ENCODE measurements around the gene RAB6B.

The RAB6B gene

GRCh38 chr3:133881939-133882825 lies 13.5 kb downstream of the RAB6B start:
- TF ChIP-seq ZNF654 (tag by site-specific recombination; IDR thresholded peaks at IDR 0.05; ENCODE audit: low read depth): no peak
- ChIA-PET CTCF (interaction anchor here (0.5 kb wide), 1 partner anchor 1988 kb away, joined by 5 read pairs; no protein-coding TSS in a partner anchor), POLR2A (no interaction called here)

DNA sequence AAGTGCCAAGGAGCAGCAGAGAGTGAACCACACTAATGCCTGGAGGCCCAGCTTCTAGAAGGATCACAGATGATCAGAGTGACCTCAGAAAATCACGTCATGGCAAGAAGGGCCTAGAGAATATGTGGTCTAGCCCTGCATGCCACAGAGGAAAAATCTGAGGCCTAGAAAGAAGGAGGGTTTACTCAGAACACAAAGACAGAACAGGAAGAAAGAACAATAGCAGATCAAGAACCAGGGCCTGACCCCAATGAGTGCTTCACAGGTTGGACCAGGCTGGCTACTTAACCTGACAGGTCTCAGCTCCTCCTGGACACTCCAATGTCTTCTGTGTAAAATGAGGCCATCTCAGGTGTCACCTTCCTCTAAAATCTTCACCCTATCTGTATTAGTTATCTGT lies 14.2 kb downstream of the RAB6B start:
- CTCF ChIA-PET: no interaction called here
- TF ChIP-seq SETDB1 (IDR thresholded peaks at IDR 0.05; ENCODE audit: insufficient read length, low read length) (no peak), ZNF266 (tag by site-specific recombination; IDR thresholded peaks at IDR 0.05; ENCODE audit: low read depth) (no peak), WT1 (tag by site-specific recombination; IDR thresholded peaks at IDR 0.05) (no peak), ZNF341 (tag by site-specific recombination; IDR thresholded peaks at IDR 0.05; ENCODE audit: low read depth) (no peak), ZFHX2 (tag by site-specific recombination; conservative IDR thresholded peaks at IDR 0.05) (no peak), ZNF555 (tag by site-specific recombination; conservative IDR thresholded peaks at IDR 0.05) (no peak), ZNF488 (tag by site-specific recombination; IDR thresholded peaks at IDR 0.05) (no peak), ZNF76 (tag by site-specific recombination; IDR thresholded peaks at IDR 0.05; ENCODE audit: borderline replicate concordance, low read depth) (no peak)
- TF ChIP-seq, protein P1, sequence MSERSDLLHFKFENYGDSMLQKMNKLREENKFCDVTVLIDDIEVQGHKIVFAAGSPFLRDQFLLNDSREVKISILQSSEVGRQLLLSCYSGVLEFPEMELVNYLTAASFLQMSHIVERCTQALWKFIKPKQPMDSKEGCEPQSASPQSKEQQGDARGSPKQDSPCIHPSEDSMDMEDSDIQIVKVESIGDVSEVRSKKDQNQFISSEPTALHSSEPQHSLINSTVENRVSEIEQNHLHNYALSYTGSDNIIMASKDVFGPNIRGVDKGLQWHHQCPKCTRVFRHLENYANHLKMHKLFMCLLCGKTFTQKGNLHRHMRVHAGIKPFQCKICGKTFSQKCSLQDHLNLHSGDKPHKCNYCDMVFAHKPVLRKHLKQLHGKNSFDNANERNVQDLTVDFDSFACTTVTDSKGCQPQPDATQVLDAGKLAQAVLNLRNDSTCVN (tag by site-specific recombination; optimal IDR thresholded peaks at IDR 0.05): no peak
- TF ChIP-seq, protein P2, sequence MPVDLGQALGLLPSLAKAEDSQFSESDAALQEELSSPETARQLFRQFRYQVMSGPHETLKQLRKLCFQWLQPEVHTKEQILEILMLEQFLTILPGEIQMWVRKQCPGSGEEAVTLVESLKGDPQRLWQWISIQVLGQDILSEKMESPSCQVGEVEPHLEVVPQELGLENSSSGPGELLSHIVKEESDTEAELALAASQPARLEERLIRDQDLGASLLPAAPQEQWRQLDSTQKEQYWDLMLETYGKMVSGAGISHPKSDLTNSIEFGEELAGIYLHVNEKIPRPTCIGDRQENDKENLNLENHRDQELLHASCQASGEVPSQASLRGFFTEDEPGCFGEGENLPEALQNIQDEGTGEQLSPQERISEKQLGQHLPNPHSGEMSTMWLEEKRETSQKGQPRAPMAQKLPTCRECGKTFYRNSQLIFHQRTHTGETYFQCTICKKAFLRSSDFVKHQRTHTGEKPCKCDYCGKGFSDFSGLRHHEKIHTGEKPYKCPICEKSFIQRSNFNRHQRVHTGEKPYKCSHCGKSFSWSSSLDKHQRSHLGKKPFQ (tag by site-specific recombination; IDR thresholded peaks at IDR 0.05): no peak
- Histone ChIP-seq H3K36me3 (ENCODE audit: control insufficient read depth in 2 of 2, insufficient read depth in 1 of 2, low read length in 2 of 2) (peaks cover 0 to 9% of the 10 kb centered on the region in 2 experiments; a peak in 1 of 3 replicates), H3K4me1 (ENCODE audit: control insufficient read depth, insufficient read depth, low read length) (no peaks in the 10 kb centered on the region), H3K9me3 (ENCODE audit: control insufficient read depth, insufficient read depth, low read depth, low read length) (no peaks in the 10 kb centered on the region), H3K27ac (ENCODE audit: extremely low read depth, low read depth, low read length) (no peak overlapping the region), H3K4me3 (ENCODE audit: low read depth, low read length) (no peak overlapping the region)
- POLR2A ChIA-PET: no interaction called here

More at GRCh38 chr3:133881939-133882825, 13.5 kb downstream of the RAB6B start:
- Histone ChIP-seq H3K36me3 (ENCODE audit: control insufficient read depth in 2 of 2, insufficient read depth in 1 of 2, low read length in 2 of 2) (peaks cover 0 to 9% of the 10 kb centered on the region in 2 experiments; a peak in 1 of 3 replicates), H3K27ac (ENCODE audit: extremely low read depth, low read depth, low read length) (no peak overlapping the region), H3K4me1 (ENCODE audit: control insufficient read depth, insufficient read depth, low read length) (no peaks in the 10 kb centered on the region), H3K9me3 (ENCODE audit: control insufficient read depth, insufficient read depth, low read depth, low read length) (no peaks in the 10 kb centered on the region), H3K4me3 (ENCODE audit: low read depth, low read length) (no peak overlapping the region)

DNA sequence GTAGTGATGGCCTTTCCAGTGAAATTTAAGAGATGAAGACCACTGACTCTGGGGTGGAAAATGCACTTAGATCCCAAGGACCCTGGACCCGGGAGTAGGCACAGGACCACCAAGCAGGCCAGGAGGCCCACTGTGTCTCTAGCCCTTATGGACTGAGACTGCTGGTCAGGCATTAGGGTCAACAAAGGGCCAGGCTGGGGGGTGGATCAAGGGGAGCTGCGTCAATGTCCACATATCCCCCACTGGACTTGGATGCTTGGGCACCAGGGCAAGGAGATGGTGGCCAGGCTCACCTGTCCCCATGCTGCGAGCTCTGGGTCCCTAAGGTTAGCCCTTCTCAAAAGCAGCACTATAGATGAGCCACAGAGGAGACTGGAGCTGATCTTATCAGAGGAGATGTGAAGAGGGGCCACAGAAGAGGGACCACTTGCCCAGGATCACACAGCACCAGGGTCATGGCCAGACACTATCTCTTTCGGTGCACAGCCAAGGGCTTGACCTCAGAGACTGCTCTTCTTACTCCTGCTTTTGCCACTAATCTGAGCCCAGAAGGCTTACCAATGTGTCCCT lies 14.7 kb downstream of the RAB6B start:
- ChIA-PET CTCF (no interaction called here), POLR2A (no interaction called here)
- H3K27ac ChIP-seq (ENCODE audit: extremely low read depth, low read depth, low read length): no peak overlapping the region
- H3K36me3 ChIP-seq (ENCODE audit: control insufficient read depth in 2 of 2, insufficient read depth in 1 of 2, low read length in 2 of 2): peaks cover 0 to 9% of the 10 kb centered on the region in 2 experiments; a peak in 1 of 3 replicates
- no peaks in the 10 kb centered on the region for H3K9me3 ChIP-seq (ENCODE audit: control insufficient read depth, insufficient read depth, low read depth, low read length)
- TF ChIP-seq SETDB1 (IDR thresholded peaks at IDR 0.05; ENCODE audit: insufficient read length, low read length): no peak
- TF ChIP-seq ZNF48 (tag by site-specific recombination; IDR thresholded peaks at IDR 0.05): no peak
- TF ChIP-seq ZNF792 (tag by site-specific recombination; IDR thresholded peaks at IDR 0.05): no peak
- TF ChIP-seq OSR2 (tag by site-specific recombination; IDR thresholded peaks at IDR 0.05): no peak
- TF ChIP-seq ZFP41 (tag by site-specific recombination; IDR thresholded peaks at IDR 0.05; ENCODE audit: borderline replicate concordance): no peak
- TF ChIP-seq ZIC2 (tag by site-specific recombination; IDR thresholded peaks at IDR 0.05): no peak
- no peak for TF ChIP-seq ZNF701 (tag by site-specific recombination; IDR thresholded peaks at IDR 0.05)
- no peak for TF ChIP-seq ZNF266 (tag by site-specific recombination; IDR thresholded peaks at IDR 0.05; ENCODE audit: low read depth)
- no peak for TF ChIP-seq TRIM28 (IDR thresholded peaks at IDR 0.05; ENCODE audit: borderline replicate concordance, low read length)
- no peak overlapping the region for H3K4me3 ChIP-seq (ENCODE audit: low read depth, low read length)
- H3K4me1 ChIP-seq (ENCODE audit: control insufficient read depth, insufficient read depth, low read length): no peaks in the 10 kb centered on the region

All from HEK293 (cell line).